ENCODE measurements around the gene SYT1. TPM values are rescaled to one million over a fixed set of nuclear protein-coding genes. Genes with fewer than 3 reads are reported as not detected.

SYT1 gene
- total RNA-seq, 1 experiment from 2014 or later = 12.9 TPM

DNA sequence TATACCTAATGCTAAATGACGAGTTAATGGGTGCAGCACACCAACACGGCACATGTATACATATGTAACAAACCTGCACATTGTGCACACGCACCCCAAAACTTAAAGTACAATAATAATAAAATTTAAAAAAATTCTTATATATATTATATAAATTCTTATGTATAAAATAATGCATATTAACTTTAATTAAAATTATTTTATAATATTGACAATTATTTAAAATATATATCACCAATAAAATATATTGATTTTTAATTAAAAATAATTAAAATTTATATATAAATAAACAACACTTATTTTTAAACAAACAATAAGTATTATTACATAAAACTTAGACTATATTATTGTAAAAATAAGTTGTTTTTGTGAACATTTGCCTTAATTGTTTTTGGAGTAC is 188.8 kb downstream of the SYT1 start:
- no peak for DNase-seq (ENCODE audit: extremely low read depth, low read depth)

DNA sequence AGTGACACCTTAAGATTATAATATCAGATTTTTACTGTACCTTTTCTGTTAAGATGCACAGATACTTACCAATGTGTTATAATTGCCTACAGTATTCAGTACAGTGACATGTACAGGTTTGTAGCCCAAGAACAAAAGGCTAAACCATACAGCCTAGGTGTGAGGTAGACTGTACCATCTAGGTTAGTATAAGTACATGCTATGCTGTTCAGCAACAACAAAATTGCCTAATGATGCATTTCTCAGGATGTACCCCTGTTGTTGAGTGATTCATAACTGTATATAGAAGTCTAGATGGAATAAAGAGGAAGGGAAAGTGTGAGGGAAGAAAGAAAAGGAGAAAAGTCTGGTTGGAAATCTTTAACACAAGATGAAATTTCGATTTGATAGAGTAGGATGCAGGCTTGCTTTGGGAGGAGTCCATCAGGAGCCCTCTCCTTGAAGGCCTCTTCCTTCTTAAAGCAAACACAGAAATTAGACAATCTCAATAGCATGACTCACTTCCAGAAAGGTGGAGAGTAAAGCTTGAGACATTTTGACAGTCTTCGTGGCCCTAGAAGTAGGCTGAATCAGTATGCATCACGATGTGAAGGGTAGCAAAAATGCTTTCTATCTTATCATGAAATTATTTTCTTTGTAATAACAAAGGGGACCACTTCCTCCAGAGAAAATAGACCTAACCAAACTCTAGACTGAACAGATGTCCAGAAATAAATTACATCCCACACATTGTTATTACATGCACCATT is 191.5 kb downstream of the SYT1 start:
- DNase-seq (ENCODE audit: extremely low read depth, low read depth) = no peak

DNA sequence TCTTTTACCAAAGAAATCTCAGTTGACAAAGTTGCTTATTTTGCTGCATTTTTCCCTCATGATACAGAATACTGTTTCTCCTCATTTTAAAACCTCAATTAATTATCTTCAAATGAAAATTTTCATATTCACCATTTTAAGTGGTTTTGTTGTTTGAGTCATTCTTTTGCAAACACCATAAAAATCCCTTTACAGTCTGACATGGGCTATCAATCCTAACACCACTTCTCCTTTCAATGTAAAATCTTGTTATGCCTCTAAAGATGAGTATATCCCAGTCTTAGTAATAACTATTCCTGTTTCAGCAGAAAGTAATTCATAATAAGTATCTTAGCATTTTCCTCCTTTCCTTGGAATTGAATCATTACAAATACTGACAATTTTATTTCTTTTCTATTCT is 192.2 kb downstream of the SYT1 start:
- no peak for DNase-seq (ENCODE audit: extremely low read depth, low read depth)

DNA sequence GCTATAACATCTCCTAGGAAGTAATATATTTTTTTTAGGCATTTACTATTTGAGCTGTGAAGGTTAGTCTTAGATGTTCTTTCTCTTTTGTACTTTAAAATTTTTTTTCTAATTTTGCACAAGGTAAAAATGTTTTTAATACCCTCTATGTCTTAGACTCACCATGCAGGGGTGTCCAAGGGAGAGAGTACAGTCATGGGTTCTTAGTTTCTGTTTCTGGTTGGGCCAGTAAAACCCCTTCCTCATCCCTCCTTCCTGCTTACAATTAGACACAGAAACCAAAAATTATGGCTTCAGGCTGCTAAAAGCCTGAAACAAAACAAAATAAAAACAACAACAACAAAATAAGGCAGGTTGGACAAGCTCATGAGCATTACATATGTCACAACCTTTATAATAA is 193.0 kb downstream of the SYT1 start:
- DNase-seq (ENCODE audit: extremely low read depth, low read depth) = no peak

DNA sequence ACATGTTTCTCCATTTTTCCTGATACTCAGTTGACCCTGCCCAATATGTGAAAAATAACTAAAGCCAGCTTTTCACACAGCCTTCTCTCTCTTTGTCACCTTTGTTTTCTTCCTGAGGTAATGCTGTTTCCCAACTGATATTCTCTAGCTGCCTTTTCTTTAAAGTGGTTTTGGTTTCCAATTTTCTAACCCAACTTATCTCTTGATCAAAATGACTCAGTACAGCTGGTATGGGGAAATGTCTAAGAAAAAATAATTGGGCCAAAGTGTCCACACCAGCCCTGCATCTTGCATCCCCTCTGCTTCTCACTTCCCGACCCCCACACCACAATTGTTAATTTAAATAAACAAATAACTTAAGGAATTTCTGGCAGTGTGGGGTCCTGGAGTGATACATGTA is 193.8 kb downstream of the SYT1 start:
- no peak for DNase-seq (ENCODE audit: extremely low read depth, low read depth)

DNA sequence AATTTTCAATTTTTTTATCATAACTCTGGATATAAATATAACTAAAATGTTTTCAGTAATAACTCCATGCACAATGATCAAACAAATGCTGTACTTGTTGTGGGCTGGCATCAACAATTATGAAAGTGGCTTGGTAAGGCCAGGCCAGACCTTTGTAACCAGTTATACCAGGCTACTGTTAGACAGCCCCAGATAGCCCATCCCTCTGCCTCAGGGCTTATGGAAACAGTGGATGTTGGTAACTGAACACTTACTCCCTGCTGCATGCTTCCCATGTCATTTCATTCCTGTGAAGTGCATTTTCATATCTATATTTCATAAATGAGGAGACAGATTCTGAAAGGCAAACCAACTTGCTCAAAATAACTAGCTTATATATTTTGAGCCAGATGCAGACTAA is 195.0 kb downstream of the SYT1 start:
- no peak for DNase-seq (ENCODE audit: extremely low read depth, low read depth)

DNA sequence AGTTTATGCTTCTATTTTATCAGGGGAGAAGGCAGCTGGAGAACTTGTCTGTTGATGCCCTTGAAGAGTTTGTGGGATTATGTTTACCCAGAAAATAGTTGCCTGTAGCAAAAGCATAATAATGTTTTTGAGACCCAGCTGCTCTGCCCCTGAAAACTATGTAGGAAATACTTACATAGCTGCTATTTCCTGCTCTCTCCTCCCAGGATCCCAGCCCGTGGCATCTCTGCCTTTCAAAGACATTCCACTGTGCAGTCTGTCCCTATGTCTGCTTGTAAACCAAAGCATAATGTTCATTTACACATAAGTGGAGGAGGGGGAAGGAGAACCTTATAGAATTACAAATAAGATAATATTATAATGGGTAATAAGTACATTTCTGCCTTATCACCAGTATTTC is 198.7 kb downstream of the SYT1 start:
- DNase-seq (ENCODE audit: extremely low read depth, low read depth) = no peak

DNA sequence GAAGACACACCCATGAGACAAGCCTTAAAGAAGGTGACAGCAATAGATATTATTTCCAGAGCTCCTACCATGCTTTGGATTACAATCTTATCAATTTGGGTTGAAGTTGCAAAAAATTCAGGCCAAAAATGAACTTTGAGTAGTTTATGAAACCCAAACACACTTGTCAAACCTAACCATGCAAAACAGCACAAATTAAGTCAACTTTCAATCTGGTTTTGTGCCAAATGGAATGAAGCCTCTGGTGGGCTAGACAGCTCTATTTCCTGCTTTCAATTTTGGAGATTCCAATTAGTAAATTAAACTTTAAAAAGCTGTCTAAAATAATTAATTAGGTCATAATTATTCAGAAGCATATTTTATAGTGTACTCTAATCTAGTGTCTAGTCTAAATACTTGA is 203.4 kb downstream of the SYT1 start:
- no peak for DNase-seq (ENCODE audit: extremely low read depth, low read depth)

DNA sequence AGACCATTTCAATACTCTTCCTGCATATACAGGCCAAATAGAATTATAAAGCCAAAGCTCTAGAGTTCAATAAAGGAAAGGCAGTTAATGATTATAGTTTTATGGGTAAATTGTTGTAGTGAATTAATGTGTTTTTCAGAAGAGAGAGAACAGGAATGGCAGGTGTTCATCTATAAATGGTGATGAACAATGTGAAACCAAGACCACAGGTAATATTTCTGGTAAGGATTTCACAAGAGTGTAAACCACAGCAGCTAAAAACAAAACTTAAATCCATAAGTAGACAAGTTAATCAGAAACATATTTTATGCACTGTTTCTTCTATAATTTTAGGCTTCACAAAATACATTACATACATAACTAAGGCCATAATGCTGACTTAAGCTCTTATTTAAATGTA is 204.4 kb downstream of the SYT1 start:
- no peak for DNase-seq (ENCODE audit: extremely low read depth, low read depth)

DNA sequence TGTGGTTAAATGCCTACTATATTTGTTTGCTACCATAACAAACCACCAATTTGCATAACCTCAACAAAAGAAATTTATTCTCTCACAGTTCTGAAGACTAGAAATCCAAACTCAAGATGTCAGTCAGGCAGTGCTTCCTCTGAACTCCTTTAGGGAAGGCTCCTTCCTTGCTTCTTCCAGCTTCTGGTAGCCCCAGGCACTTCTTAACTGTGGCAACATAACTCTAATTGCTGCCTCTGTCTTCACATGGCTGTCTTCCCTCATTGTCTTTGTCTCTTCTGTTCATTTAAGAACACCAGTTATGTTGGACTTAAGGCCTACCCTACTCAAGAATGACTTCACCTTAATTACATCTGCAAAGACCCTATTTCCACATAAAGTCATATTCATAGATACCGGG is 206.9 kb downstream of the SYT1 start:
- DNase-seq (ENCODE audit: extremely low read depth, low read depth) = no peak

DNA sequence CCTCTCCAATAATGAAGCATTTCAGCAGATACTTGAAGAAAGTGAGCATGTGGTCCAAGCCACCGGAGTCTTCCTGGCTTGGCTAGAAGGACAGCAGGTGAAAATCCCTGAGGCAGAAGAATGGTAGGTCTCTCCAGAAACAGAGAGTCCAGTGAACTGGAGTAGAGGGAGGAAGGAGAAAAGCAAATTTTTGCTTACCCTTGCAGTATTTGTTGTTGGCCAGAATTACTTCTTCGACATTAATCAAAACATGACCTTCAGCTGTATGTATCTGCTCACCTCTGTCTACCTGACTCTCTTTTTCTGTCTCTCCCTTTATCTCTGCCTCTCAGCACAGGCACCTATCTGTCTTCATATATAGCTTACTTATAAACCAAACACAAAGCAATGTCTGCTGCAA is 208.9 kb downstream of the SYT1 start:
- DNase-seq (ENCODE audit: extremely low read depth, low read depth) = no peak

DNA sequence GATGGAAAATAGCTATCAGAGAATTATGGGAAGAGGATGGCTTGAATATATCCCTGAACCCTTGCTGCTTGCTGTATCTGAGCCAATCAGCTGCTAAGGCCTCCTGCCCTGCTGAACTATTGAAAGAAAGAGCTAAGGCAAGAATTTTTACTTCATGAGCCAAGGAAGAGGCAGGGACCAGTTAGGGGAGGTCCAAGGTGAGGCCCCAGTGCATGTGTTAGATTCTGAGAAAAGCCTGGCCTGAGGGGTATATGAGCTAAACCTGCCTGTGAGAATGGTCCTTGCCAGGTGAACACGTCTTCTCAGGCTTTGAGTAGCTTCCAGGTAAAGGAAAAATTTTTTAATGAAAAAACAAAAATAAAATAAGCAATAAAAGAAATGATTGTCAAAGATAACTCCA is 218.0 kb downstream of the SYT1 start:
- DNase-seq (ENCODE audit: extremely low read depth, low read depth) = no peak

DNA sequence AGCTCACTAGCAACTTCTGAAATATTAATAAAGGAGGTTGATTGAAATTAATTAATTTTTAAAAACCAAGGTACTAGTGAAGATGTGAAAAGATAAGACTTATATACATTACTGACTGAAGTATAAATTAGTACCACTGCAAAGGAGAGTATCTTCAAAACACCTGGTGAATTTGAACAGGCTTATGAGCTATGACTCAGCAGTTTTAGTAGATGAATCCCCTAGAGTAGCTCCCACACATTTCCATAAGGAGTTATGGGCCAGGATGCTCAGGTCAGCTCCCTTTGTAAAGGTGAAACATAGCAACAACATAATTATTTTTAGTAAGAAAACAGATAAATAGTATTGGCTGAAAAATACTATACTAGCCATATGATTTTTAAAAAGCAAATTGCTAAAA is 218.6 kb downstream of the SYT1 start:
- peak; percentile 45 for DNase-seq (ENCODE audit: extremely low read depth, low read depth)

DNA sequence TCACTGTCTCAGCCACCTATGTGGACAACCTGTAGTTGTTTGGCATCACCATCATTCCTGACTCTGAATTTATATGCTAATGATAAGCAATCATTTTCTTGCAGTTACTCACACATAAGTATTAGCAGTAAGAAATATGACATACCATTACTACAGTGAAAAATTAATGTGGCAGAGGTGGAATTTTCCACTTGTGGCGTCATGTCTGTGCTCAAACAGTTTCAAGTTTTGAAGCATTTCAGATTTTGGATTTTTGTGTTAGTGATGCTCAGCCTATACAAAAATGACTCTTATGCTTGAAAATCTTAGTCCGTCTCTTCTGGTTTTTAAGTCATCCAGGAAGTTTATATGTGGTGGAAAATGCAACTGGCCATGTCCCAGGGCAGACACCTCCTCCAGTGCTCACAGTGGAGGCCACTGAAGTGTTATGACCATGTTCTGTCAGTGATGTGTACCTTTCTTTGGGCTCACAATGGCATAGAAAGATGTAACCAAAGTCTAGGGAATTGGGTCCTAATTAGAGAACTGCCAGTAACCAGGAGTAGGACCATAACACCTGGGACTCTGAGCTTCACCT is 220.6 kb downstream of the SYT1 start:
- no peak for DNase-seq (ENCODE audit: extremely low read depth, low read depth)

DNA sequence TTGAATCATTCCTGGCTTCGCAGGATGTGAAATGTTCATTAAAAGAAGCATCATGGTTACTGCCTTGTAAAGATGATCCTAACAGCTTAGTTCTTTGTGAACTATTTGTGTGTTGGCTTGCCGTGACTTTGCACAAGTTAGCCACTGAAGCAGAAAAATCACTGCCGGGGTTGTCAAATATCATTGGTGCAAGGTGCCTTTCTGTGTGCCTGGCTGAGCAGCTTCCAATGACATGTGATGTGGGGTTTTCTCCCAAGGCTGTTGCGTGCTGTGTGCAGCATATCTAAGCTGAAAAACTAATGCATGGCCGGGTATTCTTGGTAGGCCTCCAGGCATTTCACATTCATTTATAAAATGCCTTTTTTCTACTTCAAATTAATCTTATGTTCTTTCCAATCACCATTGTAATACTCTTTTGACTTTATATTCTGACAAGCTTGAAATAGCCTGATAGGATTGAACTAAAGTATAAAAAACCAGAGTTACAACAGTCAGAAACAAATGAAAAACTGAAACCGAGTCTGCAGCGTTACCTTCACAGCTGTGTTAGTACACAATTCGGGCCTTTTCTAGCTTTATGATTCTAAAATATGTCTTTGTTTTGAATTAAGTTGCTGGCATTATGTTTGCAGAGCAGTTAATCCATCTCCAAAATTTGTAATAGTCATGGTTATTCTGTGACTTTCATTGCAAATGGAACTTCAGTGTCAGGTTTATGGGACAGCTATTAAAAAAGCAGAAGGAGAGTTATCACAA is 222.1 kb downstream of the SYT1 start:
- no peak for DNase-seq (ENCODE audit: extremely low read depth, low read depth)

DNA sequence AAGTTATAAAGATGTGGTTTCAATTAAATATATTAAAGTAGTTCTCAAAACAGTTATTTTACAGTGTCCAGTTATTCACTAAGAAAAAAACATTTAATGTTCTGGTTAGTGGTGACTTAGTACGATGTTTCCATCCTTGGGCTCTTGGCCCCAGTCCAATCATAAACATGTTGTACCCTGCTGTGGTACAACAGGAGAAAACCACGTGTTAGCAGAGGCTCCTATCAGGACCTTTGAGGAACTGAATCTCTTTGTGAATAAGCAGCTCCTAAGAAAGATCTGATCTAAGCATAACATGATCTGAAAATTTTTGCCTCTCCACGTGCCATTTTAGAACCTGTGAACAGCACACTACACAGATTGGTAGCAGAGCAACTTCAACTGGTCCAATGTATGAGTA is 234.0 kb downstream of the SYT1 start:
- DNase-seq (ENCODE audit: extremely low read depth, low read depth) = no peak

DNA sequence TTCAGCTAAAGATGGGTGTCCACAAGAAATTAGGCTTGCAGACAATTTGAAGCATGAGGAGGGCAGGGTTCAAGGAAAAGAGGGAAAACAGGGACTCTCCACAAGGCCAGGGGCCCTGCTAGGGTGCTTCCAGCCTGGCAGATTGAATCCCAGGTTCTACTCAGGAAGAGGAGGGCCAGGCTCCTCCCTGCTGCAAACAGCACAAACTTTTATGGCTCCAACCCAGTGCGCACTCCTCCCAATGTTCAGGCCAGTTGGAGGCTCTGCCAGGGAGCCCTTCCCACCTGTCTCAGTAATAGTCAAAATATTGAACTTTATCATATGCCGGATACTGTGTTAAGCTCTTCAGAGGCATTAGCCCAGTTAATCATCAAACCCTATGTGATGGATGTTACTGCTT is 244.4 kb downstream of the SYT1 start:
- DNase-seq (ENCODE audit: extremely low read depth, low read depth) = no peak

DNA sequence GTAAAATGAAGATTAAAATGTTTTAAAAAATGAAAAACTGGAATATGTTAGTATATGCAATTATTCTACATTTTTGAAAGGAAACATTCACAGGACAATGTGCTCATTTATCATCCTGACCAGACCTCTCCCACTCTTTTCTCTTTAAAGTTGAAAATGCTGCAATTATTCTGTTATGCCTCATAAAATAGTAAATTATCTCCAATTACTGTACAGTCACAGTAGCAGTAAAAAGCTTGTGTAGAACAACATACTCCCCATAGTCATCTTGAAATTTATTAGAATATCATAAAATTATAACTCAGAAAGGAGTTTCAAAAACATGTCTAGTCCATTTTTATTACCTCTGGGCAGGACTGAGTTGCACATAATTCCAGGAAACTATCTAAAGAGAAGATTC is 250.3 kb downstream of the SYT1 start:
- no peak for DNase-seq (ENCODE audit: extremely low read depth, low read depth)

DNA sequence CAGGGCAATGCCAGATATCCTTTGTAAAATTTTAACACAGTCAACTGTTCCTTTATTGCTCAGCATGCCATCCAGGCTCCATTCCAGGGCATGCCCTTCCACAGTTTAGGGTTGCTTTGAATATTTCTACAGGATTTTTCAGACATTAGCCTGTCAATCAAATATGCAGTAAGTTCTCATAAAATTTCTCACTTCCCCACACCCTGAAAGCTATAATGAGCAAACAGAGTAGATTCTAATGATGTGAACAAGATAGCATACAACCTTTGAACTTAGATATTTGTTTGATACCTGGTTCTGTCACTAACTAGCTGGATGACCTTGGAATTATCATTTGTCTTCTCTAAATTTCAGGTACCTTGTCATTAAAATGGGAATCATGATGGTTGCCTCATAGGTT is 251.2 kb downstream of the SYT1 start:
- no peak for DNase-seq (ENCODE audit: extremely low read depth, low read depth)

DNA sequence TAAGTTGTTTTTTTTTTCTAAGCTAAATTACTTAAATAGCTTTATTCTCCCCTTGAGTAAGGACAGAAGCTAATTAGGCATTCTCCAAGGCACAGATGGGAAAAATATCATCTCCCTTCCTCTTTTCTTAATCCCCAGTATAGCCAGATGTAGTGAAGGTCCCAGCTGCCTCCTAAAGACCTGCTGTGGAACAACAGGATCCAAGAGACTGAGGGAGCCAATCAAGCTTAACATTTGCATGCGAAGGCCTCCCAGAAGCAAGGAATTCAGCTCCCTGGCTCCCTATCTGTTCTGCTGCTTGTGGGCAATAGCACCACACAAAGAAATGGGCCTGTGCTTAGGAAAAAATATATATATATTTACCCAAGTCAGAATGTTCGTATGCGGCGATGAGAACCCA is 255.2 kb downstream of the SYT1 start:
- no peak for DNase-seq (ENCODE audit: extremely low read depth, low read depth)

DNA sequence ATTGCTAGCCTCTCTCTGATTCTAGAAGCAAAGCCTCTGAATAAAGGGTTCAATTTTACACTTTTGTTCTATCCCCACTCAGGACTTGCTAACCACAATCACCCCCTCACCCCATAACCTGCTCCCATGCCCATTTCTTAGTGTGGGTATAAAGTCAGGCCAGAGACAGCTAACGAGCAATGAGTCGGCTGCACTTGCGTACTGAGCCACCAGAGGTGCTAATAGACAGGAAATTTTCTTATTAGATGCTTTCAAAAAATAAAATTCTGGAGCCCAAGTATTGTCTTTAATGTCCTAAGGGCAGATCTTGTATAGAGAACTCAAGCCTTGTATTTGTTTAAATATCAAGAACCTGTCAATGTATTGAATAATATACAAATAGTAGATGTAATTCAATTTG is 256.9 kb downstream of the SYT1 start:
- peak; percentile 14 for DNase-seq (ENCODE audit: extremely low read depth, low read depth)

DNA sequence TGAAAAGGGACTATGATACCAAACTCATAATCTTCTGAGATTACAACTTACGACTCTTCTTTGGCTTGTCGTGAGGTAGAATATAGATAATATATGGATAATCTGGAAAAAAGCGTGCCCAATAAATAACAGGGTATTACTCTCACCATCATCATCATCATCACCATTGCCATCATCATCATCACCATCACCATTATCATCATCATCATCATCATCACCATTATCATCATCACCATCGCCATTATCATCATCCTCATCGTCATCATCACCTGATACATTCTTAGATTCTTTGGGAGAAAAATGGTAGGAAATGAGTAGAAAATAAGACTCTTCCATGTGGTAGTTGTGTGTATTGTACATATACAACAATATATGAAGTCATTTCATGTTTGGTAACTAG is 259.8 kb downstream of the SYT1 start:
- DNase-seq (ENCODE audit: extremely low read depth, low read depth) = no peak

Measured in NCI-H460 (cell line).